OCI-LY3 (cell line): ENCODE results near the gene PCSK5.
A peak's percentile ranks its signal among the peaks of the same experiment; 100 is the strongest.

ENCODE experiments used
- H2AFZ ChIP-seq: fragments of 200-600, 300-600 bp; shearing (Covaris generic); 2 replicates; pipeline ENCODE4 v1.6.0; 2014; ENCODE audit warnings: antibody characterized with exemption, low read depth, low read length
- H3K27ac ChIP-seq: fragments of 200-600, 300-600 bp; sonication (generic); 2 replicates; pipeline ENCODE4 v1.5.1; 2014; ENCODE audit warnings: mild to moderate bottlenecking, low read length, moderate library complexity, mixed read lengths
- H3K27me3 ChIP-seq: fragments of 200-600, 300-600 bp; sonication (generic); 2 replicates; pipeline ENCODE4 v1.6.1; 2014; ENCODE audit warnings: low read depth, low read length, mixed read lengths
- H3K36me3 ChIP-seq: fragments of 200-600, 300-600 bp; sonication (generic); replicated peaks from 2 replicates; pipeline ENCODE3; 2014; ENCODE audit warnings: low read depth, low read length, mixed read lengths
- H3K4me1 ChIP-seq: fragments of 300-600, 200-600 bp; sonication (generic); 2 replicates; pipeline ENCODE4 v1.6.1; 2014; ENCODE audit warnings: low read length, mixed read lengths
- H3K4me2 ChIP-seq: fragments of 200-600, 300-600 bp; sonication (generic); 2 replicates; pipeline ENCODE4 v1.6.1; 2014; ENCODE audit warnings: low read length, mixed read lengths
- H3K4me3 ChIP-seq: fragments of 300-600, 200-600 bp; sonication (generic); 2 replicates; pipeline ENCODE4 v1.5.1; 2014; ENCODE audit warnings: antibody characterized with exemption, mild to moderate bottlenecking, low read length, moderate library complexity
- H3K79me2 ChIP-seq: fragments of 300-600, 200-600 bp; shearing (Covaris generic); 2 replicates; pipeline ENCODE4 v1.6.1; 2014; ENCODE audit warnings: mild to moderate bottlenecking, low read length, mixed read lengths
- H3K9ac ChIP-seq: fragments of 300-600, 200-600 bp; shearing (Covaris generic); 2 replicates; pipeline ENCODE4 v1.6.0; 2014; ENCODE audit warnings: mild to moderate bottlenecking, low read length, moderate library complexity
- H3K9me3 ChIP-seq: fragments of 200-600, 300-600 bp; shearing (Covaris generic); 2 replicates; pipeline ENCODE4 v1.6.1; 2014; ENCODE audit warnings: low read length, mixed read lengths; ENCODE audit not compliant: insufficient read depth
- H4K20me1 ChIP-seq: fragments of 200-600, 300-600 bp; sonication (generic); 2 replicates; pipeline ENCODE4 v1.6.1; 2016; ENCODE audit warnings: low read length, mixed read lengths; ENCODE audit not compliant: insufficient read depth
- EZH2phosphoT487 ChIP-seq: fragments of 200-600 bp; shearing (Covaris generic); IDR thresholded peaks from 2 replicates; pipeline ENCODE4 v1.6.1; 2018; ENCODE audit warnings: antibody characterized with exemption, mixed run types, low read depth
- TF ChIP-seq, protein P1 (sequence below): fragments of 200-600, 300-600 bp; sonication (generic); IDR thresholded peaks from 2 replicates; pipeline ENCODE4 v1.5.1; 2014; ENCODE audit warnings: antibody characterized with exemption, low read length, low read depth

The PCSK5 gene

DNA sequence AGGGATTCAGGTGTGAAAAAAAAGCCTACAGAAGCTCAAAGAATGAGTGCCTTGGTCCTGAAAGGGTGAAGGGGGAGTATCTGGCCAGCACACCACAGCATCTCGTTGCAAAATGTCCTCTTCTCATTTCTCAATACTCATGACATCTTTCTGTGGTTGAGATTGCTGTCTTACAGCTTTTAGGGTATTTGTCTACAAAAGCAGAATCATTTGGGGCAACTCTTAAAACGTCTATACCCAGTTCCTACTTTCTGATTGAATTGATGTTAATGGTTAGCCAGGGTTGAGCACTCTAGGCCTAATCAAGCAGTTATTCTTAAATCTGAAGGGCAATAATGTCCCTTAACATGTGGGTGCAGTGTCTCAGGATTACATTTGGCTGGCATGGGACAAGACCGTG is 21.2 kb upstream of the PCSK5 start:
- Histone ChIP-seq H3K9ac (no peak overlapping the region), H2AFZ (no peak overlapping the region), H3K4me3 (no peak overlapping the region), H3K4me1 (peaks cover 11% of the 10 kb centered on the region), H3K27ac (no peak overlapping the region), H3K4me2 (peak overlapping the region; percentile 31; the same call in 1 of the 2 replicates), H3K79me2 (no peaks in the 10 kb centered on the region), H3K36me3 (no peaks in the 10 kb centered on the region), H4K20me1 (no peaks in the 10 kb centered on the region), H3K27me3 (no peaks in the 10 kb centered on the region), H3K9me3 (no peaks in the 10 kb centered on the region)
- TF ChIP-seq, protein P1, sequence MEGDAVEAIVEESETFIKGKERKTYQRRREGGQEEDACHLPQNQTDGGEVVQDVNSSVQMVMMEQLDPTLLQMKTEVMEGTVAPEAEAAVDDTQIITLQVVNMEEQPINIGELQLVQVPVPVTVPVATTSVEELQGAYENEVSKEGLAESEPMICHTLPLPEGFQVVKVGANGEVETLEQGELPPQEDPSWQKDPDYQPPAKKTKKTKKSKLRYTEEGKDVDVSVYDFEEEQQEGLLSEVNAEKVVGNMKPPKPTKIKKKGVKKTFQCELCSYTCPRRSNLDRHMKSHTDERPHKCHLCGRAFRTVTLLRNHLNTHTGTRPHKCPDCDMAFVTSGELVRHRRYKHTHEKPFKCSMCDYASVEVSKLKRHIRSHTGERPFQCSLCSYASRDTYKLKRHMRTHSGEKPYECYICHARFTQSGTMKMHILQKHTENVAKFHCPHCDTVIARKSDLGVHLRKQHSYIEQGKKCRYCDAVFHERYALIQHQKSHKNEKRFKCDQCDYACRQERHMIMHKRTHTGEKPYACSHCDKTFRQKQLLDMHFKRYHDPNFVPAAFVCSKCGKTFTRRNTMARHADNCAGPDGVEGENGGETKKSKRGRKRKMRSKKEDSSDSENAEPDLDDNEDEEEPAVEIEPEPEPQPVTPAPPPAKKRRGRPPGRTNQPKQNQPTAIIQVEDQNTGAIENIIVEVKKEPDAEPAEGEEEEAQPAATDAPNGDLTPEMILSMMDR = no peak
- TF ChIP-seq EZH2phosphoT487 = no peak

DNA sequence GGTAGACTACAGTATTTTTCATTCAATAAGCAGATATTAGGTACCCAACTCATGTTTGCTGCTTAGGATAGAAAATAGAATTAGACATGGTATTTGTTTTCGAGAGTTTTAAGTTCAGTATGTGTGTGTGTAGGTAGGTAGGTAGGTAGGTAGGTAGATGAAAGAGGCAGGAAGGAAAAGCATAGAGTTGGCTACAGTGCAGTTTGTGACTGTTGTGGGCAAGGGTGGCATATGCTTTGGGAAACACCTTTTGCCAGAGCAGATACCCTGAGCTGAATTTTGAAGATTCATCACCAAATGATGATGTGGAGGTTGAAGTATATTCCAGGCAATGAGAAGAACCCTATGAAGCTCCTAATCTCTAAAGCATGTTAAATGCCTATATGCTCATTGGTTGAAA is 20.0 kb upstream of the PCSK5 start:
- Histone ChIP-seq H3K36me3 (no peaks in the 10 kb centered on the region), H3K9me3 (no peaks in the 10 kb centered on the region), H3K27me3 (no peaks in the 10 kb centered on the region), H3K4me2 (no peak overlapping the region), H2AFZ (no peak overlapping the region), H4K20me1 (no peaks in the 10 kb centered on the region), H3K9ac (no peak overlapping the region), H3K4me3 (no peak overlapping the region), H3K79me2 (no peaks in the 10 kb centered on the region), H3K4me1 (peaks cover 11% of the 10 kb centered on the region), H3K27ac (no peak overlapping the region)
- TF ChIP-seq, protein P1 = no peak
- TF ChIP-seq EZH2phosphoT487 = no peak

DNA sequence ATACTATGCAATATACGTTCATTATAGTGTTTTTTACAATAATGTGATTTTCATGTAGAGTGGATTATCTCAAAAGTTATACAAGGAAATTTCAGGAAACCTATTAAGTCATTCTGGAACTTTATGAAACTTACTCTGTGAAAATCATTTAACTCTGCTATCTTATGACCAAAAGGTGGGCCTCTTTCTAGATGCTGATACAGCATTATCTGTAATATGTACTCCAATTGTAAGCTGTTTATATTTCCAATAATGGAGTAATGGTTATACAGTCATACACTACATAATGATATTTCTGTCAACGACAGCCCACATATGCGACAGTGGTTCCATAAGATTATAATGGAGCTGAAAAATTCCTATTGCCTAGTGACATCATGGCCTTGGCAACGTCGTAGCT is 18.8 kb upstream of the PCSK5 start:
- TF ChIP-seq EZH2phosphoT487 = no peak
- TF ChIP-seq, protein P1 = no peak
- Histone ChIP-seq H3K4me2 (no peak overlapping the region), H3K27me3 (no peaks in the 10 kb centered on the region), H4K20me1 (no peaks in the 10 kb centered on the region), H3K27ac (no peak overlapping the region), H3K9me3 (no peaks in the 10 kb centered on the region), H3K79me2 (no peaks in the 10 kb centered on the region), H3K9ac (no peak overlapping the region), H3K4me1 (peaks cover 11% of the 10 kb centered on the region), H2AFZ (no peak overlapping the region), H3K4me3 (no peak overlapping the region), H3K36me3 (no peaks in the 10 kb centered on the region)

DNA sequence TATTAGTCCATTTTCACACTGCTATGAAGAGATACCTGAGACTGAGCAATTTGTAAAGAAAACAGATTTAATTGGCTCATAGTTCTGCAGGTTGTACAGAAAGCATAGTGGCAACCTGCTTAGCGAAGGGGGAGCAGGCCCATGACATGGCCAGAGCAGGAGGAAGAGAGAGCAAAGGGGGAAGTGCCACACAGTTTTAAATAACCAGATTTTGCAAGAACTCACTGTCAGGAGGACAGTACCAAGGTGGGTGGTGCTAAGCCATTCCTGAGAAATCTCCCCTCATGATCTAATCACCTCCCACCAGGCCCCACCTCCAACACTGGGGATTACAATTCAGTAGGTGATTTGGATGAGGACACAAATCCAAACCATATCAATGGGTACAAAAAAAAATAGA is 16.8 kb upstream of the PCSK5 start:
- no peaks in the 10 kb centered on the region for H3K9me3 ChIP-seq
- TF ChIP-seq EZH2phosphoT487 = no peak
- TF ChIP-seq, protein P1 = no peak
- no peaks in the 10 kb centered on the region for H4K20me1 ChIP-seq
- H2AFZ ChIP-seq = no peak overlapping the region
- peaks cover 11% of the 10 kb centered on the region for H3K4me1 ChIP-seq
- no peak overlapping the region for H3K4me2 ChIP-seq
- H3K9ac ChIP-seq = no peak overlapping the region
- H3K4me3 ChIP-seq = no peak overlapping the region
- H3K36me3 ChIP-seq = no peaks in the 10 kb centered on the region
- H3K27me3 ChIP-seq = no peaks in the 10 kb centered on the region
- no peaks in the 10 kb centered on the region for H3K79me2 ChIP-seq
- no peak overlapping the region for H3K27ac ChIP-seq
